ENCODE measurements around the gene SPEG. TPM values are rescaled to one million over a fixed set of nuclear protein-coding genes. Genes with fewer than 3 reads are reported as not detected.
A peak's percentile ranks its signal among the peaks of the same experiment; 100 is the strongest.
"Not testable (repeated sequence)": the region's sequence is repeated elsewhere in the genome, so short reads cannot be mapped to it uniquely, and the experiment has no call there.

SPEG gene
- total RNA-seq (2014; rRNA removed; shearing (Covaris generic); ENCODE audit: low replicate concordance), result 11.6 and 12.6 TPM in 2 replicates

DNA sequence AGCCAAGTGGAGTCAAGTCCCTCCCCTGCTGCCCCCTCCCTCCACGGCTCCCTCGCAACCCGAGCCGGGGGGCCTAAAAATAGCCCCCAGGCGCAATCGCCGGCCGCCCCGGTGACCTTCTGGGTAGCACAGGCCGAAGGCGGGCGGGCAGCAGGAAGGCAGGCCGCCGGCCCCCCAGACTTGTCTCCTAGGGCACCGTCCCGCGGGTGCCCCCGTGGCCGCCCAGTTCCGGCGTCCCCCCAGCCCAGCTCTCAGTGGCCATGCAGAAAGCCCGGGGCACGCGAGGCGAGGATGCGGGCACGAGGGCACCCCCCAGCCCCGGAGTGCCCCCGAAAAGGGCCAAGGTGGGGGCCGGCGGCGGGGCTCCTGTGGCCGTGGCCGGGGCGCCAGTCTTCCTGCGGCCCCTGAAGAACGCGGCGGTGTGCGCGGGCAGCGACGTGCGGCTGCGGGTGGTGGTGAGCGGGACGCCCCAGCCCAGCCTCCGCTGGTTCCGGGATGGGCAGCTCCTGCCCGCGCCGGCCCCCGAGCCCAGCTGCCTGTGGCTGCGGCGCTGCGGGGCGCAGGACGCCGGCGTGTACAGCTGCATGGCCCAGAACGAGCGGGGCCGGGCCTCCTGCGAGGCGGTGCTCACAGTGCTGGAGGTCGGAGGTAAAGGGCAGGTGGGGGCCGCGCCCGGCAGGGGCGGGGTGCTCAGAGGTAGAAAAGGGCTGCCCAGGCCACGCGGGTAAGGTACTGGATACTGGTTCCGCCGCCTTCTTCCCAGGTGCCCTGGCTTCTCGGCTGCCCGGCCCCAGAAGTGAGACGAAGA is at the start of gene SPEG:
Gene SPEG (plus strand): TSS at position 126 of the 808 bp plus-strand sequence. CDS start 135 bp downstream, at position 261.
- DNase-seq, result no peak
- H3K4me3 ChIP-seq, result no peak within 1 kb of the TSS
- H3K27me3 ChIP-seq, result no peaks in the 10 kb centered on the region
- no peaks in the 10 kb centered on the region for H3K9me3 ChIP-seq
- H3K36me3 ChIP-seq, result no peaks in the 10 kb centered on the region

DNA sequence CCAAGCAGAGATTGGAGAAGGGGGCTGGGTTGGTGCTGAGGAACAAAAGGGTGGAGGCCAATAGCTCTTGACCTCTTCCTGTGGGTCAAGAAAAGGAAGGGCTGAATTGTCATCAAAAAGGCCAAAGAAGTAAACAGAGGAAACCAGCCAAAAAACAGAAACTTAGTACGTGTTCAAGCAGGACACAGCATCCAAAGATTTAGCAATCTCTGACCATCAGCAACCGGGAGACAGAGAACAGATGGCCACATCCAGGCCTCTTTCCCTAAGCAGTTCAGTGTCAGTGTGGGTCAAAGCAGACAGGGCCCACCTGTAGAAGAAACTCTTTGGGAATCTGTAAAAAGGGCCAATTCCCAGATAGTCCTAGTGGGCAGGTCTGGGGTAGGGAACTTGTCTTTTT is 49.8 kb upstream of the SPEG start:
- Histone ChIP-seq H3K4me3 (no peak overlapping the region), H3K27me3 (no peaks in the 10 kb centered on the region), H3K36me3 (peaks cover 40% of the 10 kb centered on the region), H3K9me3 (no peaks in the 10 kb centered on the region)
- no peak for DNase-seq

DNA sequence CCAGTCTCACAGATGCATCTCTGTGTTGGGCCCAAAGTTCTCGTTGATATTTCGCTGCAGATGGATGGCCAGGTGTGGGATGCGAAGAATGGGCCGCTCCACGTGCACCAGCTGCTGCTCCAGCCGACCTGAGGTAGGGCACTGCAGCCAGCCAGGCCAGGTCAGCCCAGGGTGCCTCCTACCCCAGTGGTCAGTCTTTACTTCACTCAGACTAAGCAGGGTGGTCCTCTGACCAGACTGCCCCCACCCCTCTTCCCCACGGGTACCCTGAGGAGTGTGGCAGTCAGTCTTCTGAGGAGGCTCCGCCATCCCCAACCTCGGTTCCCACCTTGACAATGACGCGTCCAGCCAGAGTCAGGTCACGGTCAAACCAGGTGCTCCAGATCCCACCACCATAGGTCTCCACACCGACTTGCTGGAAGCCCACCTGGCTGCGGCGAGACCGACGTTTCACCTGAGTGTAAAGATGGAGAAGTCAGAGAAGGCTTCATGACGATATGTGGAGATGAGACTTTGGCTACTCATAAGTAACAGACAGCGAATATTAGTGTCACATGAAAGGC is 48.6 kb upstream of the SPEG start:
- no peaks in the 10 kb centered on the region for H3K27me3 ChIP-seq
- DNase-seq, result no peak
- peaks cover 37% of the 10 kb centered on the region for H3K36me3 ChIP-seq
- no peaks in the 10 kb centered on the region for H3K9me3 ChIP-seq
- H3K4me3 ChIP-seq, result no peak overlapping the region

DNA sequence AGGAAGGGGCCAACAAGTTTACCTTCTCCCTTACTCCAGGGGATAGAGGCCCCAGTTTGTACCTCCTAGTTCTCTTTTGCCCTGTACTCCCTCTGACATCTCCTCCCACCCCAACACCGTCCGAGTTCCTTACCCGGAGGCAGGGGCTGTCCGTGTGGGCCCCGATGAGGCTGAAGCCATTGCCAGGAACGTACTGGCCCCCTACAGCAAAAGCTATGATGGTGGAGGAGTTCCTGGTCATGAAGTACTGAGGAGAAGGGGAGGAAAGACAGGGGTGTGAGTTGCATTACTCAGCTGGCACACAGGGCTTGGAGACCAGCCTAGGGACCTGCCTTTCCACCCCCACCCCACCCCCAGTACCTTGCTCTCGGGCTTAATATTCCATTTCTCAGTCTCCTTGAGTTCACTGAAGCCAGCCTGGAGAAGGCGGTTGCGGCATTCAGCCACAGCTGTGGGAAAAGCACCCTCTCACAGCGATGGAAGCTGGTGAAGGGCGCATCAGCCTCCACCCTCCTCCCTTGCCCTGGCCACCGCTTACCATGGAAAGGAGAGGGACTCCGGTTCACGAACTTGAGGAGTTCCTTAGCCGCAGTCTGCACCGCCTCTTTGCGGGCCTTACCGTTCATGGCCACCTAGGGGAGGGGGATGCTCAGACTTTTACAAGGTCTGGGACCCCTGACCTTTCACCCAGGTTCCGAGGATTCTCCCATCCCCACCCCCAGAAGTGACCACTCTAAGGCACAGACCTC is 47.9 kb upstream of the SPEG start:
- no peak for DNase-seq

DNA sequence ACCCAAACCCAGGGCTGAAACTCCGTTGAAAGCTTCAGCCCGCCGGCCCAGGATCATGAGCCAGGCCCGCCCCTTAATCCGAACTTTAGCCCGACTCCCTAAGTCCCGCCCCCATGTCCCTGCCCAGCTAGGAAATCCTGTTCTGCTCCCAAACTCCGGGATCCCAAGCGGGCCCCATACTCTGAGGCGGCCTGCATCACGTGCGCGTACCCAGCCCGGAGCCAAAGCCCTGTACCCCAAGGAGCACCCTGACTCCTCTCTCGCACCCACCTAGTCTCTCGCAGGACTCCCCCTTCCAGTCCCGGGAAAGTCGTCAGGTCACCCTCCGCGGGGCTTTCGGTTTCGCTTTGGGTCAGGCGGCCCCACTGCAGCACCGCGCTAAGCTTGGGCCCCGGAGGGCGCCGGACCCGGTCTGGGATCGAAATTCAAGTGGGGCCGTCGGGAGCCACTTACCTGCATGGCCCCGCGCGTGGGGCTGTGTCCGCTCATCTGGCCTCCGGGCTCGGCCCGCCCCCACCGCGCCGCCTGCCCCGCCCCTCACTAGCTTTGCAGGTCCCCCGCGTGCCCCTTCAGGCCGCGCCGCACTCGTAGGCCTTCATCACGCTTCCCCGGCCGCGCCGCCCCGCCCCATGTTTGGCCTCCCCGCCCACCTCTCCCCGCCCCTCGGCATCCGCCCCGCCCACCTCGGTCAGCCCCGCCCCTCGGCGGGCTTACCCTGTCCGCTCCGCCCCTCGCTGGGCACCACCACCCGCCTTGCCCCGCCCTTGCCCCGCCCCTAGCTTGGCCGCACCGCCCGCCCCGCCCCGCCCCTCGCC is 47.1 kb upstream of the SPEG start, which contains the start of gene DNPEP:
Gene DNPEP (minus strand): TSS at position 607 of the 815 bp plus-strand sequence. CDS start 118 bp downstream, at position 489.
- H3K36me3 ChIP-seq, result peaks cover 30% of the 10 kb centered on the region
- H3K27me3 ChIP-seq, result no peaks in the 10 kb centered on the region
- DNase-seq, result peak; percentile 84
- peak within 1 kb of the TSS; percentile 92 for H3K4me3 ChIP-seq
- H3K9me3 ChIP-seq, result no peaks in the 10 kb centered on the region

More for the DNA sequence above, 47.9 kb upstream of the SPEG start:
- Histone ChIP-seq H3K9me3 (no peaks in the 10 kb centered on the region), H3K36me3 (peaks cover 31% of the 10 kb centered on the region), H3K4me3 (peak overlapping the region; percentile 92), H3K27me3 (no peaks in the 10 kb centered on the region)

DNA sequence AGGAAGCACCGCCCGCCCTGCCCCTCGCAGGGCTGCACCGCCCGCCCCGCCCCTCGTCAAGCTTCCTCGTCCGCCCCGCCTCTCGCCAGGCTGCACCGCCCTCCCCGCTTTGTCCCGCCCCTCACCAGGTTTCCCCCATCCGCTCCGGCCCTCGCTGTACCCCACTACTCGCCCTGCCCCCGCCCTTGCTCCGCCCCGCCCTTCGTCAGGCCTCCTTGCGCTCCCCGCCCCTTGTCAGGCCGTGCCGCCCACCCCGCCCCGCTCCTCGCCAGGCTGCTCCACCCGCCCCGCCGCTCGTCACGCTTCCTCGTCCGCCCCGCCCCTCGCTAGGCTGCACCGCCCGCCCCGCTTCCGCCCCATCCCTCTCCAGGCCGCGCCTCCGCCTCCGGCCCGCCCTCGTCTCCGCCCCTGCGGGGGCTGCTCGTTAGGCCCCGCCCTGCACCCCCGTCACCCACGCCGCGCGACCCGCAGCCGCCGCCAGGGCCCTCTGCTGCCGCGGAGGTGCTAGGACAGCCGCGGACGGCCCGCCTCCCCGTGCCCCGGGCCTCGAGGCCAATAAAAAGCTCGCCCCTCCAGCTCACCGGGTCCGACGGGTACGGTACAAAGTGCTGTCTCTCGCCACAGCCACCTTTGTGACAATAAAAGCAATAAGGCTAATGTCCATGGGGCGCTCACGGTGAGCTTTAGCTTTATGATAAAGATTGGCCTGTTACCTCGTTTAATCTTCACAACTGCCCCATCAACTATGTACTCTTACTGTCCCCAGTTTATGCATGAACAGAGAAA is 46.3 kb upstream of the SPEG start:
- DNase-seq, result peak; percentile 97
- H3K27me3 ChIP-seq, result no peaks in the 10 kb centered on the region
- peak overlapping the region; percentile 36 for H3K4me3 ChIP-seq
- H3K36me3 ChIP-seq, result peaks cover 30% of the 10 kb centered on the region
- H3K9me3 ChIP-seq, result no peaks in the 10 kb centered on the region

DNA sequence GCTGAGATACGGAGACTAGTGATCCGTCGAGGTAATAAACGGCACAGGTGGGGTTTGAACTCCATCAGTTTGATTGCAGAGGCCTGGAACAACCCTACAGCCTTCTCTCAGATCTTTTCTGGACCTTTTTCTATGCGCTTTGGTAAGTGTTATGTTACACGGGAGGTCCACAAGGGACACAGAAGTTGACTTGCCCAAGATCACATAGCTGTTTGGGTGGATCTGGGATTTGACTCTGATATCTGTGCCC is 45.8 kb upstream of the SPEG start:
- no peaks in the 10 kb centered on the region for H3K9me3 ChIP-seq
- no peak for DNase-seq
- peak overlapping the region; percentile 36 for H3K4me3 ChIP-seq
- H3K27me3 ChIP-seq, result no peaks in the 10 kb centered on the region
- H3K36me3 ChIP-seq, result peaks cover 26% of the 10 kb centered on the region

DNA sequence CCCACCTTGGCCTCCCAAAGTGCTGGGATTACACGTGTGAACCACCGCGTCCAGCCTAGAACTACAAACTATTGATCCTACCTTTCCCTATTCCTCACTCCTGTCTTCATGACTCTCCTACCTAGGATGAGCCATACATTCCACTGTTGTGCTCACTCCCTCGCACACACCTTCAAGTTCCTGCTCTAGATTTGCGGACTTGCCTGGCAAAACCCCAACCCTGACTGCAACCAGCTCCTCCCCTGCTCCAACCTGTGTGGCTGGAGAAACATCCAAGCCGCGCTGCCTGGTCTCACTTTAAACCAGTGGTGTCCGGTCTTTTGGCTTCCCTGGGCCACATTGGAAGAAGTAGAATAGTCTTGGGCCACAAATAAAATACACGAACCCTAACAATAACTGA is 41.9 kb upstream of the SPEG start:
- no peak overlapping the region for H3K4me3 ChIP-seq
- no peaks in the 10 kb centered on the region for H3K27me3 ChIP-seq
- H3K36me3 ChIP-seq, result no peaks in the 10 kb centered on the region
- no peaks in the 10 kb centered on the region for H3K9me3 ChIP-seq
- DNase-seq, result no peak

DNA sequence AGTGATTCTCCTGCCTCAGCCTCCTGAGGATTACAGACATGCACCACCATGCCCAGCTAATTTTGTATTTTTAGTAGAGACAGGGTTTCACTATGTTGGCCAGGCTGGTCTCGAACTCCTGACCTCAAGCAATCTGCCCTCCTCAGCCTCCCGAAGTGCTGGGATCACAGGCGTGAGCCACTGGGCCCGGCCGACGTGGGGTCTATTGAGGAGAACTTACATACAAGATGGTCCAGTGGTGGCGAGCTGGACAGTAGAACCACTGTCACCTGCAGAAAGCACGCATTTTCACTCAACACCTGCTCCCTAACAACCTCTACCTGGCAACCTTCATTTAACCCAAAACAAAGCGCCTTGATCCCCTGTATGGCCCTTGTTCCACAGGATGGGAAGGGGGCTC is 39.6 kb upstream of the SPEG start:
- H3K9me3 ChIP-seq, H3K36me3 ChIP-seq, H3K27me3 ChIP-seq, DNase-seq, H3K4me3 ChIP-seq: not testable (repeated sequence)

DNA sequence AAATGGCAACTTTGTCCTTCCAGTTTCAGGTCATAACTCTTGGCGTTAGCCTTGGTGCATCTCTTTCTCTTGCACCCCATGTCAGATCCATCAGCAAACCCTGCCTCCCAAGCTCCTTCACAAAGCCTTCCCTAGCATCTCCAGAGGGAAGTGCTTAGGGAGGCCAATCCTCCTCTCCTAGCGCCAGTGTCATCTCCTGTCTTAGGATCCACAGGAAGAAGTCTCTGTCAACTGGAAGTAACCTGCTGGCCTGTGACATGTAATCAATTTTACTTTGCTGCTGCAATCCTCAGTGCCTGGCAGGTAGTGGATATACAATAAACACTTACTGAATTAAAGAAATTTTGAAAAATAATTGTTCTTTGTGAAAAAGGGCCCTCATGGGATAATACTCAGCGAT is 39.0 kb upstream of the SPEG start:
- H3K9me3 ChIP-seq, result no peaks in the 10 kb centered on the region
- H3K36me3 ChIP-seq, result no peaks in the 10 kb centered on the region
- no peak overlapping the region for H3K4me3 ChIP-seq
- no peaks in the 10 kb centered on the region for H3K27me3 ChIP-seq
- DNase-seq, result no peak

DNA sequence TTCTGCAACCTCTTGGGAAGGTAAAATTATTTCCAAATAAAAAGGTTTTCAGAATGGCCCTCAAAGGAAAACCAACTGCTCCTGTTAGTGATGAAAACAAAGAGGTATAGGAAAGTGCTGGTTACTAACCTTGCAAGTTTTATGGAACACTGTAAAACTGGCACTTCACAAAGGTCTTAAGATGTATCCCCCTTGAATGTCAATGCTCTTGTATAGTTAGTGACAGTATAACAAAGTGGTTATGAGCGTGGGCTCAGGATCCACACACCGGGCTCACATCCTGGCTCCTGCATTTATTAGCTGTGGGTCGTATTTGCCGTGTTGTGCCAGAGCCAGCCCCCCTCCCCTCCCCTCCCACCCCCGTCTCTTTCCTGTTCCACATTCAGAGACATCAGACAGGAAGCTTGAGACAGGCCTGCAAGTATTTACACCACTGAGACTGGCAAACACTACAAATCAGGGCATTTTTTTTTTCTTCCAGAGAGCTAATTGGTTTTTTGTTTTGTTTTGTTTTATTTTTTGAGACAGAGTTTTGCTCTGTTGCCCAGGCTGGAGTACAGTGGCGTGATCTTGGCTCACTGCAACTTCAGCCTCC is 37.7 kb upstream of the SPEG start:
- Histone ChIP-seq H3K9me3 (no peaks in the 10 kb centered on the region), H3K27me3 (no peaks in the 10 kb centered on the region), H3K4me3 (no peak overlapping the region), H3K36me3 (no peaks in the 10 kb centered on the region)
- DNase-seq, result no peak

DNA sequence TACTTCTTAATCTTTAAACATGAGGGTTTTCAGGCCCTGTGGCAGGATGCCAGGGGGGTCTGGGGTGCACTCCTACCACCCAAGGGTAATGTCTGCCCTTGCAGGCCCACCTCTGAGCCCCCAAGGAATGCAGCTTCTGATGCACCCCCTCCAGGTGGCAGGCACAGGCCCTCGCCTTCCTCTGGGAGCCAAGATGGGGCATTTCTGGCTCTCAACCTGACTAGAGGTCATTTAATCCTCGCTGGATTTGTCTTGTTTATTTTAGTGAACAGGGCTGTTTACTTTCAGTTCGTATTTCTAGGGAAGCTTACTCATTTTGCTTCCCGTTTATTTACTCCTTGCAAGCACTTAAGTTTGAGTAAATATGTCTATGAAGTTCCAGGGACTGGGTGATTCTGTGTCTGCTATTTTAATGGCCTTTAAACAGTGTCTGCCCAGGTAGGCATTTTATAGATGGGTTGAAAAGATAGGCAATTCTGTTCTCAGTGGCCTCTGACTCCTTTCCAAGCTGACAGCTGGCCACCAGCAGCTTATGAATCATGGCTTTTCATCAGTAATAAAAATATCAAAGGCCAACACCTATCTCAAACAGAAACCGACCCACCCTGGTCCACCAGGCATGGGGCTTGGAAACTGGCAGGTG is 35.8 kb upstream of the SPEG start:
- no peaks in the 10 kb centered on the region for H3K9me3 ChIP-seq
- no peak overlapping the region for H3K4me3 ChIP-seq
- DNase-seq, result peak; percentile 57
- H3K36me3 ChIP-seq, result no peaks in the 10 kb centered on the region
- H3K27me3 ChIP-seq, result no peaks in the 10 kb centered on the region

DNA sequence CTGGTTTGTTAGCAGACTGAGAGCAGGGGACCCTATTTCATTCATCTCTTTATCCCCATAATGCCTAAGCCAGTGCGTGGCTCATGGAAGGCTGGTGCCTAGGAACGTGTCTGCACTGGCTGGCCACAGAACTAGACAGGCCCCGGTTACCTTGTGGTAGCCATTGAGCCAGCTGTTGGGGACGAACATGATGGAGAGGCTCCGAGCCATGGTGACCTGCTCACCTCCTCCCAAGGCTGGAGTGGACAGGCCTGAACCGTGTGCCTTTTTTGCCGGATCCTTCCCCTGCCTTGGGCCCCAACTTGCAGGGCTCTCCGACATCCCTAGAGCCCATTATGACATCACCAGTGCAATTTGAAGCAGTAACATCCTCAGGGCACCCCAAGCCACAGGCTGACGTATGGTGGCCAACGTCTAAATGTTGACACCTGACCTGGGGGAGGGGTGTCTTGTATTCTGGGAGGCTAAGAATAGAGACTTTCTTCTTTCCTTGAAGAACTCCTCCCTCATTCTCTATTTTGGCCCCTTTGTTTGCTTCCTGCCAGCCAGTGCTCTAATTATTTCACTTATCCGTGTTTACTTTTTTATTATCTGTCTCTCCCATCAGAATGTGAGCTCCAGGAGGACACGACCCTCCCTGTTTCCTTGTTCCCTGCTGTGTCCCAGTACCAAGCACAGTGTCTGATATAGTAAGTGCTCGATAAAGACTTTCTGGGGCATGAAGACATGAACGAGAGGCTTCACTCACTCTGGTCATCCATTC is 34.7 kb upstream of the SPEG start:
- Histone ChIP-seq H3K4me3 (no peak overlapping the region), H3K36me3 (no peaks in the 10 kb centered on the region), H3K9me3 (no peaks in the 10 kb centered on the region), H3K27me3 (no peaks in the 10 kb centered on the region)
- no peak for DNase-seq

DNA sequence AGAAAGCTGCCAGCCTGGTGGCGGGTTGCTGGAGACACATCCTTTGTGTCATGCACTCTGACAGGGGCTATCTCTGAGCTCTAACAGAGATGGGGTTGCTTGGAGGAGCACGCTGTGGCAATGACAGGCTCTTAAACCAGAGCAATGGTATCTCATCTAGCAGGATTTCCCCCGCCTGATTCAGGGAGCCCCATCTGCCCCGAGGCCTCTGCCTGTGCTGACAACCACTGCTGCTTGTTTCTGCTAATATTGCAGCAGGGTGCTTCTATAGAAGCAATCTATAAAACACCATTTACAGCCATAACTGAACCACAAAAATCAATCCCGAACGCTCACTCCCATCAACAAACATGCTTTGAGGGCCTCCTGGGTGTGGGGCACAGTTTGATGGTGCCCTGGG is 34.1 kb upstream of the SPEG start:
- no peak for DNase-seq
- Histone ChIP-seq H3K9me3 (no peaks in the 10 kb centered on the region), H3K27me3 (no peaks in the 10 kb centered on the region), H3K4me3 (no peak overlapping the region), H3K36me3 (no peaks in the 10 kb centered on the region)

DNA sequence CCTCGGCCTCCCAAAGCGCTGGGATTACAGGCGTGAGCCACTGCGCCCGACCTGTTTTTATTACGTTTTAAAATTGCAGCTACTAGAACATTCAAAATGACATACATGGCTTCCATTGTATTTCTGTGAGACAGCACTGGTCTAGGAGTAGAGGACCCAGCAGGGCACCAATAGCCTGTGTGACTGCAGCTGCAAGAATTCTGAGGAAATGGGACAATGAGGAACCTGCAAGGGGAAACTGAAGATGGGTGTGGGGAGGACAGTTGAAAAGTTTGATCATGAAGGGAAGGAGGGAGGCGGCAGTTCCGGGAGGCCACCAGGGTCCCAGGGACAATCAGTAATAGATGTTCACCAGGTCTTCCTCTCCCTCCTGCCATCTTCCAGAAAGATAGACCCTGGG is 33.0 kb upstream of the SPEG start:
- no peak for DNase-seq
- Histone ChIP-seq H3K36me3 (no peaks in the 10 kb centered on the region), H3K9me3 (no peaks in the 10 kb centered on the region), H3K4me3 (no peak overlapping the region), H3K27me3 (no peaks in the 10 kb centered on the region)
